Measurements from ENCODE around the gene ARIH2. TPM values are rescaled to one million over a fixed set of nuclear protein-coding genes. Genes with fewer than 3 reads are reported as not detected.
A peak's percentile ranks its signal among the peaks of the same experiment; 100 is the strongest.

ARIH2 gene
- total RNA-seq, 1 experiment from 2014 or later: 119 TPM

Small RNAs within 50 kb of the gene (small RNA-seq; reads per million reads assigned to genes)
- gene MIR191 (980 reads per million, percentile 99 among the genes with 10 or more reads in this experiment), gene MIR425 (8.5 reads per million, percentile 91 among the genes with 10 or more reads in this experiment)

Other genes with a start within 250 kb of the ARIH2 start
- gene NCKIPSD, start 232.9 kb upstream of the ARIH2 start, total RNA-seq (2014; rRNA removed; shearing (Covaris generic)): 34.2 and 39.2 TPM in 2 replicates
- 45.8 and 65.7 TPM in 2 replicates for gene IP6K2, start 201.6 kb upstream of the ARIH2 start, total RNA-seq (2014; rRNA removed; shearing (Covaris generic))
- 34.2 and 42.6 TPM in 2 replicates for gene PRKAR2A, start 71.0 kb upstream of the ARIH2 start, total RNA-seq (2014; rRNA removed; shearing (Covaris generic))
- gene SLC25A20, start 20.0 kb upstream of the ARIH2 start, total RNA-seq (2014; rRNA removed; shearing (Covaris generic)): 14.4 and 19.8 TPM in 2 replicates
- 8.4 and 13.4 TPM in 2 replicates for gene P4HTM, start 71.4 kb downstream of the ARIH2 start, total RNA-seq (2014; rRNA removed; shearing (Covaris generic))
- 87.0 and 97.2 TPM in 2 replicates for gene WDR6, start 88.5 kb downstream of the ARIH2 start, total RNA-seq (2014; rRNA removed; shearing (Covaris generic))
- gene DALRD3, start 99.7 kb downstream of the ARIH2 start, total RNA-seq (2014; rRNA removed; shearing (Covaris generic)): 51.6 and 64.6 TPM in 2 replicates
- 153 and 205 TPM in 2 replicates for gene NDUFAF3, start 103.3 kb downstream of the ARIH2 start, total RNA-seq (2014; rRNA removed; shearing (Covaris generic))
- 562 and 591 TPM in 2 replicates for gene IMPDH2, start 110.6 kb downstream of the ARIH2 start, total RNA-seq (2014; rRNA removed; shearing (Covaris generic))
- 69.9 and 100 TPM in 2 replicates for gene QRICH1, start 175.2 kb downstream of the ARIH2 start, total RNA-seq (2014; rRNA removed; shearing (Covaris generic))
- gene QARS1, start 185.9 kb downstream of the ARIH2 start, total RNA-seq (2014; rRNA removed; shearing (Covaris generic)): 233 and 324 TPM in 2 replicates
- gene USP19, start 202.0 kb downstream of the ARIH2 start, total RNA-seq (2014; rRNA removed; shearing (Covaris generic)): 76.4 and 77.3 TPM in 2 replicates
- gene LAMB2, start 214.2 kb downstream of the ARIH2 start, total RNA-seq (2014; rRNA removed; shearing (Covaris generic)): 96.4 and 98.1 TPM in 2 replicates
- gene CCDC71, start 247.5 kb downstream of the ARIH2 start, total RNA-seq (2014; rRNA removed; shearing (Covaris generic)): 32.0 and 36.2 TPM in 2 replicates